GM06990 (cell line): ENCODE measurements around the gene THSD4.

Experiments used
- DNase-seq: peaks from one replicate; pipeline ENCODE4 v3.0.0-alpha.2; 2011; ENCODE audit not compliant: insufficient read length; ENCODE audit errors: extremely low read depth
- H3K27me3 ChIP-seq: replicated peaks from 2 replicates; pipeline ENCODE4 v1.6.0; 2011; ENCODE audit warnings: low read length; ENCODE audit not compliant: control insufficient read depth, insufficient read depth
- H3K36me3 ChIP-seq: 2 replicates; pipeline ENCODE4 v1.5.1; 2011; ENCODE audit warnings: low read length; ENCODE audit not compliant: control insufficient read depth, insufficient read depth
- H3K4me3 ChIP-seq: replicated peaks from 2 replicates; pipeline ENCODE4 v1.5.1; 2011; ENCODE audit warnings: low read depth, mild to moderate bottlenecking, control low read depth, low read length
- CTCF ChIP-seq: IDR thresholded peaks from 2 replicates; pipeline ENCODE4 v1.5.1; 2011; ENCODE audit warnings: low read length, control low read depth, mild to moderate bottlenecking, inconsistent platforms; ENCODE audit not compliant: insufficient read depth, poor library complexity, severe bottlenecking

THSD4 gene

GRCh38 chr15:71112429-71112828 lies 2.8 kb upstream of the THSD4 start:
- no peak overlapping the region for H3K4me3 ChIP-seq
- TF ChIP-seq CTCF = no peak
- H3K36me3 ChIP-seq = no peaks in the 10 kb centered on the region
- H3K27me3 ChIP-seq = peaks cover 1% of the 10 kb centered on the region; the same call in 1 of the 2 replicates
- no peak for DNase-seq

GRCh38 chr15:71114066-71114680 lies 1.1 kb upstream of the THSD4 start:
- TF ChIP-seq CTCF = no peak
- H3K36me3 ChIP-seq = no peaks in the 10 kb centered on the region
- H3K27me3 ChIP-seq = peaks cover 1% of the 10 kb centered on the region; the same call in 1 of the 2 replicates
- no peak for DNase-seq
- H3K4me3 ChIP-seq = no peak overlapping the region

GRCh38 chr15:71115567-71116351 lies 488 bp downstream of the THSD4 start:
- DNase-seq = peak; percentile 40

GRCh38 chr15:71116366-71116765 lies 1.1 kb downstream of the THSD4 start:
- no peak for TF ChIP-seq CTCF
- no peak overlapping the region for H3K4me3 ChIP-seq
- no peak for DNase-seq
- peaks cover 1% of the 10 kb centered on the region; the same call in 1 of the 2 replicates for H3K27me3 ChIP-seq
- no peaks in the 10 kb centered on the region for H3K36me3 ChIP-seq

More at GRCh38 chr15:71115567-71116351, 488 bp downstream of the THSD4 start:
- H3K36me3 ChIP-seq = no peaks in the 10 kb centered on the region
- TF ChIP-seq CTCF = no peak
- peak overlapping the region; percentile 46 for H3K4me3 ChIP-seq
- H3K27me3 ChIP-seq = peaks cover 1% of the 10 kb centered on the region; the same call in 1 of the 2 replicates

- Histone ChIP-seq H3K4me3 (no peak overlapping the region), H3K36me3 (no peaks in the 10 kb centered on the region), H3K27me3 (peaks cover 1% of the 10 kb centered on the region; the same call in 1 of the 2 replicates)
- DNase-seq = no peak
- no peak for TF ChIP-seq CTCF
These were observed 1.7 kb downstream of the THSD4 start for GRCh38 chr15:71116942-71117341.
